ENCODE data around the gene CARD19.

- TF ChIP-seq, protein P1, sequence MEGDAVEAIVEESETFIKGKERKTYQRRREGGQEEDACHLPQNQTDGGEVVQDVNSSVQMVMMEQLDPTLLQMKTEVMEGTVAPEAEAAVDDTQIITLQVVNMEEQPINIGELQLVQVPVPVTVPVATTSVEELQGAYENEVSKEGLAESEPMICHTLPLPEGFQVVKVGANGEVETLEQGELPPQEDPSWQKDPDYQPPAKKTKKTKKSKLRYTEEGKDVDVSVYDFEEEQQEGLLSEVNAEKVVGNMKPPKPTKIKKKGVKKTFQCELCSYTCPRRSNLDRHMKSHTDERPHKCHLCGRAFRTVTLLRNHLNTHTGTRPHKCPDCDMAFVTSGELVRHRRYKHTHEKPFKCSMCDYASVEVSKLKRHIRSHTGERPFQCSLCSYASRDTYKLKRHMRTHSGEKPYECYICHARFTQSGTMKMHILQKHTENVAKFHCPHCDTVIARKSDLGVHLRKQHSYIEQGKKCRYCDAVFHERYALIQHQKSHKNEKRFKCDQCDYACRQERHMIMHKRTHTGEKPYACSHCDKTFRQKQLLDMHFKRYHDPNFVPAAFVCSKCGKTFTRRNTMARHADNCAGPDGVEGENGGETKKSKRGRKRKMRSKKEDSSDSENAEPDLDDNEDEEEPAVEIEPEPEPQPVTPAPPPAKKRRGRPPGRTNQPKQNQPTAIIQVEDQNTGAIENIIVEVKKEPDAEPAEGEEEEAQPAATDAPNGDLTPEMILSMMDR (IDR thresholded peaks at IDR 0.05), result no peak
- no peak for TF ChIP-seq POLR2A (IDR thresholded peaks at IDR 0.05)
These were observed 66.0 kb downstream of the CARD19 start for GRCh38 chr9:93161786-93162562.
